Measurements from ENCODE around the gene CEP43. TPM values are rescaled to one million over a fixed set of nuclear protein-coding genes. Genes with fewer than 3 reads are reported as not detected.

The CEP43 gene
- total and polyA plus RNA-seq, 2 experiments from 2014 or later = 20.5 to 28.1 TPM

DNA sequence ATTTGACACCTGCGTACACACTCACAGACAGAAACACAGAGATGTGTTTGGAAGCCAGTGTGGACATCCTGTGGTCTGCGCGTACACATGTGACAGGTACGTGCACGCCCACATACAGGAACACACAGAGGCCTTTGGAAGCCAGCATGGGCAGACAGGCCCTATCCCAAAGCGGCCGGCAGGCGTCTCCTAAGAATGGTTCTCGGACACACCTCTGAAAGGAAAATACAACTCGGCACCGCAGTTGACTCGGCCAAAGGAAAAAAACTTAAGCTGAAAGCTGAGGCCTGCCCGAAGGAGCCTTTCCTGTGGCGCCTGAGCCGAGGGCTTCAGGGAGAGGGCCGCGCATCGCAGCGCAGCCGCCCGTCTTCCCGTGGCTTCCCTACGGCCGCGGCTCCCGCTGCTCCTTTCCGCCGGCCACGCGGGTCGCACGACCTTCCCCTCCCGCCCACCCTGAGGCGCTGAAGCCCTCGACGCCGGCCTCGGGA is 1.4 kb upstream of the CEP43 start:
- 14% methylated on average over 16 of the region's 38 CpGs for WGBS (ENCODE audit: low lambda C conversion rate, missing lambda C conversion rate)
- H3K36me3 ChIP-seq (replicated peaks; ENCODE audit: insufficient read depth, low read depth) = no peaks in the 10 kb centered on the region
- peaks cover 42% of the 10 kb centered on the region for H3K79me2 ChIP-seq
- H3K4me1 ChIP-seq (ENCODE audit: insufficient read depth) = peaks cover 15% of the 10 kb centered on the region
- peak; percentile 84 for DNase-seq (ENCODE audit: low spot score)
- H3K4me3 ChIP-seq = peak overlapping the region; percentile 67
- H2AFZ ChIP-seq = peak overlapping the region; percentile 51
- no peaks in the 10 kb centered on the region for H3K9me3 ChIP-seq (ENCODE audit: low read depth)
- no peaks in the 10 kb centered on the region for H3K9me2 ChIP-seq (replicated peaks; ENCODE audit: insufficient read depth)
- no peaks in the 10 kb centered on the region for H4K20me1 ChIP-seq (ENCODE audit: insufficient read depth, poor library complexity, severe bottlenecking)
- H3K4me2 ChIP-seq = peak overlapping the region; percentile 97
- no peaks in the 10 kb centered on the region for H3K27me3 ChIP-seq
- H3K27ac ChIP-seq = peak overlapping the region; percentile 12
- no peak for TF ChIP-seq EZH2 (IDR thresholded peaks at IDR 0.05; ENCODE audit: borderline replicate concordance)
- TF ChIP-seq, protein P1, sequence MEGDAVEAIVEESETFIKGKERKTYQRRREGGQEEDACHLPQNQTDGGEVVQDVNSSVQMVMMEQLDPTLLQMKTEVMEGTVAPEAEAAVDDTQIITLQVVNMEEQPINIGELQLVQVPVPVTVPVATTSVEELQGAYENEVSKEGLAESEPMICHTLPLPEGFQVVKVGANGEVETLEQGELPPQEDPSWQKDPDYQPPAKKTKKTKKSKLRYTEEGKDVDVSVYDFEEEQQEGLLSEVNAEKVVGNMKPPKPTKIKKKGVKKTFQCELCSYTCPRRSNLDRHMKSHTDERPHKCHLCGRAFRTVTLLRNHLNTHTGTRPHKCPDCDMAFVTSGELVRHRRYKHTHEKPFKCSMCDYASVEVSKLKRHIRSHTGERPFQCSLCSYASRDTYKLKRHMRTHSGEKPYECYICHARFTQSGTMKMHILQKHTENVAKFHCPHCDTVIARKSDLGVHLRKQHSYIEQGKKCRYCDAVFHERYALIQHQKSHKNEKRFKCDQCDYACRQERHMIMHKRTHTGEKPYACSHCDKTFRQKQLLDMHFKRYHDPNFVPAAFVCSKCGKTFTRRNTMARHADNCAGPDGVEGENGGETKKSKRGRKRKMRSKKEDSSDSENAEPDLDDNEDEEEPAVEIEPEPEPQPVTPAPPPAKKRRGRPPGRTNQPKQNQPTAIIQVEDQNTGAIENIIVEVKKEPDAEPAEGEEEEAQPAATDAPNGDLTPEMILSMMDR (IDR thresholded peaks at IDR 0.05; ENCODE audit: poor library complexity) = peak; percentile 49

DNA sequence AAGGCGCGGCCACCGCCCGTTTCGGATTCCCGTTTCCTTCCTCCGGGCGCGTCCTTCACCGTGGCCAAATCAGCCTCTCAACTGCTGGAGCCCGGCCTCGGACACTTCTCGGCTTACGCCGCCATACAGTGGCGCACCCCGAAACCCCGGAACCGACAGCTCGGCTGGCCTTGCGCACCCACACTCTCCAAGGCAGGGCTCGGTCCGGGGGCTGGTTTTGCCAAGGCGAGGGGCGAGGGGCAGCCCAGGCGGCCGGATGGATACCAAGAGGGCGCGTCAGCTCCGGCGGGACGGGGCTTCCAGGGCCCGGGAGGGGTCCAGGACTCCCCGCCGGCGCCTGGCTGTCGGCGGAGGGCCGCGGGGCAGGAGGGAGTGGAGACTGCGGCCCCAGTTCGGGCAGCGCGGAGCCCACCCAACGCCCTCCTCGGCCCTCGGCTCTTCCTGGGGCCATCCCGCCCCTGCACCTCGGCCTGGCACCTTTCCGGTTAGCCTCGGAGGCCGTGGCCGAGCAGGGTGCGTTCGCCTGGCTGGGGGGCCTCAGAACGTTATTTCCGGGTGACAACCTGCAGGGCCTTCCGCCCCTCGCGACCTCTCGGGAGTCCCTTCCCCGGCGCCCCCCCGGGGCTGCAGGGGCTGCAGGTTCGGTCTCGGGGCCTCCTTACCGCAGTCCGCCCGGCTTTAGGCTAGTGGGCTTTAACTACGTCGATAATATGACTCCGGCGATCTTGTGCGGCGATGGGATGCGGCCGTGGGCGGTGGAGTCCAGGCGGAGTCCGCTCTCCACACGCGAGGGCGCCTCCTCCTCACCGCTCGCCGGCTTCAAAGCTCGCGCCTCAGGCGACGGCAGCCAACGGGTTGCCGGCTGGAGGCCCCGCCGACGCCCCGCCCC is 697 bp upstream of the CEP43 start:
- no peaks in the 10 kb centered on the region for H3K9me2 ChIP-seq (replicated peaks; ENCODE audit: insufficient read depth)
- peaks cover 48% of the 10 kb centered on the region for H3K79me2 ChIP-seq
- H3K27me3 ChIP-seq = no peaks in the 10 kb centered on the region
- H2AFZ ChIP-seq = peak overlapping the region; percentile 51
- under 1% methylated on average over 71 of the region's 96 CpGs for WGBS (ENCODE audit: low lambda C conversion rate, missing lambda C conversion rate)
- H3K4me1 ChIP-seq (ENCODE audit: insufficient read depth) = peaks cover 15% of the 10 kb centered on the region
- peak overlapping the region; percentile 97 for H3K4me2 ChIP-seq
- no peaks in the 10 kb centered on the region for H3K9me3 ChIP-seq (ENCODE audit: low read depth)
- no peaks in the 10 kb centered on the region for H4K20me1 ChIP-seq (ENCODE audit: insufficient read depth, poor library complexity, severe bottlenecking)
- H3K4me3 ChIP-seq = peak overlapping the region; percentile 67
- DNase-seq (ENCODE audit: low spot score) = peak; percentile 39
- TF ChIP-seq EZH2phosphoT487 (IDR thresholded peaks at IDR 0.05; ENCODE audit: low read depth, severe bottlenecking, unreplicated experiment) = no peak
- TF ChIP-seq EZH2 (IDR thresholded peaks at IDR 0.05; ENCODE audit: borderline replicate concordance) = no peak
- TF ChIP-seq, protein P1 (IDR thresholded peaks at IDR 0.05; ENCODE audit: poor library complexity) = no peak
- H3K27ac ChIP-seq = peak overlapping the region; percentile 12
- no peaks in the 10 kb centered on the region for H3K36me3 ChIP-seq (replicated peaks; ENCODE audit: insufficient read depth, low read depth)

DNA sequence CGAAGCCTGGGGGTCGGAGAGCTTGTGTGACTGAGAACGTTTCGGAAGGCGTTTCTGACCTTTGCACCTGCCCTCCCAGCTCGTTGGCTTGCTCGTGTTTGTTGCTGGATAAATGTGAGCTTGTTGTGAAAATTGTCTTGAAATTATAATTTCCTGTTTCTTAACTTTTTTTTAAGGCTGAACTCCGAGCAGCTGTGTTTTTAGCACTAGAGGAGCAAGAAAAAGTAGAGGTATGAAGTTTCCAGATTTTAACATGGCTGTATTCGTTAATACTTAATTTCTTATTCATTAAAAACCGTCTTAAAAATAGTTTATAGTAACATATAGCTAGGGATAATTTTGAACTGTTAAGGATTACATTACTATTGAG is 672 bp downstream of the CEP43 start:
- H3K4me1 ChIP-seq (ENCODE audit: insufficient read depth) = peaks cover 15% of the 10 kb centered on the region
- no peak for DNase-seq (ENCODE audit: low spot score)
- H3K9me2 ChIP-seq (replicated peaks; ENCODE audit: insufficient read depth) = no peaks in the 10 kb centered on the region
- H3K36me3 ChIP-seq (replicated peaks; ENCODE audit: insufficient read depth, low read depth) = no peaks in the 10 kb centered on the region
- WGBS (ENCODE audit: low lambda C conversion rate, missing lambda C conversion rate) = 3% methylated on average over 10 of the region's 10 CpGs
- TF ChIP-seq, protein P1 (IDR thresholded peaks at IDR 0.05; ENCODE audit: poor library complexity) = no peak
- TF ChIP-seq EZH2 (IDR thresholded peaks at IDR 0.05; ENCODE audit: borderline replicate concordance) (no peak), EZH2phosphoT487 (IDR thresholded peaks at IDR 0.05; ENCODE audit: low read depth, severe bottlenecking, unreplicated experiment) (no peak)
- peak overlapping the region; percentile 78 for H2AFZ ChIP-seq
- H4K20me1 ChIP-seq (ENCODE audit: insufficient read depth, poor library complexity, severe bottlenecking) = no peaks in the 10 kb centered on the region
- peaks cover 61% of the 10 kb centered on the region for H3K79me2 ChIP-seq
- H3K27ac ChIP-seq = peak overlapping the region; percentile 60
- peak overlapping the region; percentile 81 for H3K4me2 ChIP-seq
- peak overlapping the region; percentile 73 for H3K4me3 ChIP-seq
- H3K9me3 ChIP-seq (ENCODE audit: low read depth) = no peaks in the 10 kb centered on the region
- no peaks in the 10 kb centered on the region for H3K27me3 ChIP-seq

Data from hepatocyte (in vitro differentiated cells).